K562 (cell line): Measurements from ENCODE around the gene DAGLA. TPM values are rescaled to one million over a fixed set of nuclear protein-coding genes. Genes with fewer than 3 reads are reported as not detected.
A peak's percentile ranks its signal among the peaks of the same experiment; 100 is the strongest.

Experiments
- HDAC1 ChIP-seq, 2 experiments: fragments of 450-650 bp; IDR thresholded peaks; 2 replicates each; pipeline ENCODE4 v1.6.1; 2016 to 2017; ENCODE audit warnings: inconsistent platforms in 1 of 2, mild to moderate bottlenecking in 1 of 2, moderate library complexity in 1 of 2
- NCOA4 ChIP-seq: fragments of 450-650 bp; IDR thresholded peaks from 2 replicates; pipeline ENCODE4 v1.6.1; 2018; ENCODE audit warnings: mild to moderate bottlenecking; ENCODE audit not compliant: partially characterized antibody
- polyA plus RNA-seq, 8 experiments: library from polyadenylated mRNA; depleted of rRNA in 4 of 8; stranded (reverse) in 5 of 8; unstranded in 3 of 8; fragments of >200 nt; fragmentation: Nextera tagmentation in 2 of 8; fragmentation: Illumina TruSeq in 1 of 8; extraction: Ambion mirVana in 2 of 8; extraction: Trizol in 1 of 8; gene quantifications; 2 replicates each; pipeline versions ENCODE4 v1.2.1 to v1.2.3, GENCODE V29; 2011 to 2014; ENCODE audit warnings: inconsistent platforms in 1 of 8, missing spikeins in 1 of 8
- total RNA-seq, 7 experiments: library from RNA; depleted of rRNA in 6 of 7; stranded (reverse); fragments of >200 nt in 6 of 7; fragmentation: Illumina TruSeq in 2 of 7; extraction: Trizol in 2 of 7; gene quantifications; 2 replicates each; pipeline versions ENCODE4 v1.2.1 to v1.2.3, GENCODE V29; 2011 to 2021; ENCODE audit warnings: low replicate concordance in 1 of 7
- TF ChIP-seq, protein P1 (sequence below): fragments of 450-650 bp; IDR thresholded peaks from 2 replicates; pipeline ENCODE4 v1.6.1; 2016; ENCODE audit warnings: low read depth
- TF ChIP-seq, protein P2 (sequence below): fragments of 450-650 bp; conservative IDR thresholded peaks from 2 replicates; pipeline ENCODE4 v1.6.1; 2016; ENCODE audit warnings: missing genetic modification characterization, low read depth, mild to moderate bottlenecking, missing compliant biosample characterization, moderate library complexity
- TF ChIP-seq, protein P3 (sequence below): fragments of 450-650 bp; IDR thresholded peaks from 2 replicates; pipeline ENCODE4 v1.6.1; 2016; ENCODE audit warnings: mild to moderate bottlenecking, moderate library complexity

Gene DAGLA
- total and polyA plus RNA-seq, 9 of the 15 experiments (the other 6 are each of a cell fraction or from before 2014, with no cell fraction given): 0.03 to 0.16 (median 0.04) TPM; not detected in 4

DNA sequence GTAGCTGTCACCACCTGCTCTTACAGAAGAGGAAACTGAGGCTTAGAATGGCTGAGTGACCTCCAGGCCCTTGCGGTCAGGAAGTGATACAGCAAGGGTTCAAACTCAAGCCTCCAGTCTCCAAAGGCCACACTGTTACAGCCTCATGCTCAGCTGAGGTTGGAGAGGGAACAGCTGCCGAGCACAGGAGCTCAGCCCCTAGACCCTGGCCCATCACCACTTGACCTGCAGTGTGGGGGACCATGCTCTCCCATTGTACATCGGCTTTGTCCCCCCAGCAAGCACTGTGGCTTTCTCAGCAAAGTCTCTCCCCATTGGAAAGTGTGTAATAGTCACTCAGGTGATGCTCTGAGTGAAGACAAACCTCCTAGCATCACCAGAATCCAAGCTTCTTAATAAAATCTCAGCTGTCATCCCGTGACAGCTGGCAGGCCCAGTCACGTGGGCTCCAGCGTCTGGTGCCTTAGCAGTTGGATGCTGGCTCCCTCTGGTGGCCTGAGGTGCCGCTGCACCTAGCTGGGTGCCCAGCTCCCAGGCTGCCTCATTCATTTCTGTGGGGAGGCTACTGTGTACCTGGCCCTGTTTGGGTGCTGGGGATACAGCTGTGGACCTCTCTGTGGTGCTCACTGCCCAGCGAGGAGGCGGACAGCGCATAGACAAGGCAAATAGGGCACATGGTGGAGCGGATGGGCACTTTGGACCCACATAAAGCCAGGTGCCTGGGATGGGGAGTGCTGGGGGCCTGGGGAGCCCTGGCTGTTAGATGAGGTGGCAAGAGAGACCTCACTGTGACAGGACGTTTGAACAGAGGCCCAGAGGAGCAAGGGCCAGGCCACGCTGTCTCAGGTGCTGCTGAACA lies 53.2 kb downstream of the DAGLA start (continued):
- TF ChIP-seq, protein P1, sequence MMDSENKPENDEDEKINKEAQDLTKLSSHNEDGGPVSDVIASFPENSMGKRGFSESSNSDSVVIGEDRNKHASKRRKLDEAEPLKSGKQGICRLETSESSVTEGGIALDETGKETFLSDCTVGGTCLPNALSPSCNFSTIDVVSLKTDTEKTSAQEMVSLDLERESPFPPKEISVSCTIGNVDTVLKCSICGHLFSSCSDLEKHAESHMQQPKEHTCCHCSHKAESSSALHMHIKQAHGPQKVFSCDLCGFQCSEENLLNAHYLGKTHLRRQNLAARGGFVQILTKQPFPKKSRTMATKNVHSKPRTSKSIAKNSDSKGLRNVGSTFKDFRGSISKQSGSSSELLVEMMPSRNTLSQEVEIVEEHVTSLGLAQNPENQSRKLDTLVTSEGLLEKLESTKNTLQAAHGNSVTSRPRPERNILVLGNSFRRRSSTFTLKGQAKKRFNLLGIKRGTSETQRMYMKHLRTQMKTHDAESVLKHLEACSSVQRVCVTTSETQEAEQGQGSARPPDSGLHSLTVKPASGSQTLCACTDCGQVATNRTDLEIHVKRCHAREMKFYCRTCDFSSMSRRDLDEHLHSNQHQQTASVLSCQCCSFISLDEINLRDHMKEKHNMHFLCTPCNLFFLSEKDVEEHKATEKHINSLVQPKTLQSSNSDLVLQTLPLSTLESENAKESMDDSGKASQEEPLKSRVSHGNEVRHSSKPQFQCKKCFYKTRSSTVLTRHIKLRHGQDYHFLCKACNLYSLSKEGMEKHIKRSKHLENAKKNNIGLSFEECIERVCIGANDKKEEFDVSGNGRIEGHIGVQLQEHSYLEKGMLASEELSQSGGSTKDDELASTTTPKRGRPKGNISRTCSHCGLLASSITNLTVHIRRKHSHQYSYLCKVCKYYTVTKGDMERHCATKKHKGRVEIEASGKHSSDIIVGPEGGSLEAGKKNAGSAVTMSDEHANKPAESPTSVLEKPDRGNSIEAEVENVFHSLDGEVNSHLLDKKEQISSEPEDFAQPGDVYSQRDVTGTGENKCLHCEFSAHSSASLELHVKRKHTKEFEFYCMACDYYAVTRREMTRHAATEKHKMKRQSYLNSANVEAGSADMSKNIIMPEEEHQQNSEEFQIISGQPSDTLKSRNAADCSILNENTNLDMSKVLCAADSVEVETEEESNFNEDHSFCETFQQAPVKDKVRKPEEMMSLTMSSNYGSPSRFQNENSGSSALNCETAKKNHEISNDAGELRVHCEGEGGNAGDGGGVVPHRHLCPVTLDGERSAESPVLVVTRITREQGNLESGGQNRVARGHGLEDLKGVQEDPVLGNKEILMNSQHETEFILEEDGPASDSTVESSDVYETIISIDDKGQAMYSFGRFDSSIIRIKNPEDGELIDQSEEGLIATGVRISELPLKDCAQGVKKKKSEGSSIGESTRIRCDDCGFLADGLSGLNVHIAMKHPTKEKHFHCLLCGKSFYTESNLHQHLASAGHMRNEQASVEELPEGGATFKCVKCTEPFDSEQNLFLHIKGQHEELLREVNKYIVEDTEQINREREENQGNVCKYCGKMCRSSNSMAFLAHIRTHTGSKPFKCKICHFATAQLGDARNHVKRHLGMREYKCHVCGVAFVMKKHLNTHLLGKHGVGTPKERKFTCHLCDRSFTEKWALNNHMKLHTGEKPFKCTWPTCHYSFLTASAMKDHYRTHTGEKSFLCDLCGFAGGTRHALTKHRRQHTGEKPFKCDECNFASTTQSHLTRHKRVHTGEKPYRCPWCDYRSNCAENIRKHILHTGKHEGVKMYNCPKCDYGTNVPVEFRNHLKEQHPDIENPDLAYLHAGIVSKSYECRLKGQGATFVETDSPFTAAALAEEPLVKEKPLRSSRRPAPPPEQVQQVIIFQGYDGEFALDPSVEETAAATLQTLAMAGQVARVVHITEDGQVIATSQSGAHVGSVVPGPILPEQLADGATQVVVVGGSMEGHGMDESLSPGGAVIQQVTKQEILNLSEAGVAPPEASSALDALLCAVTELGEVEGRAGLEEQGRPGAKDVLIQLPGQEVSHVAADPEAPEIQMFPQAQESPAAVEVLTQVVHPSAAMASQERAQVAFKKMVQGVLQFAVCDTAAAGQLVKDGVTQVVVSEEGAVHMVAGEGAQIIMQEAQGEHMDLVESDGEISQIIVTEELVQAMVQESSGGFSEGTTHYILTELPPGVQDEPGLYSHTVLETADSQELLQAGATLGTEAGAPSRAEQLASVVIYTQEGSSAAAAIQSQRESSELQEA: no peak
- TF ChIP-seq, protein P2, sequence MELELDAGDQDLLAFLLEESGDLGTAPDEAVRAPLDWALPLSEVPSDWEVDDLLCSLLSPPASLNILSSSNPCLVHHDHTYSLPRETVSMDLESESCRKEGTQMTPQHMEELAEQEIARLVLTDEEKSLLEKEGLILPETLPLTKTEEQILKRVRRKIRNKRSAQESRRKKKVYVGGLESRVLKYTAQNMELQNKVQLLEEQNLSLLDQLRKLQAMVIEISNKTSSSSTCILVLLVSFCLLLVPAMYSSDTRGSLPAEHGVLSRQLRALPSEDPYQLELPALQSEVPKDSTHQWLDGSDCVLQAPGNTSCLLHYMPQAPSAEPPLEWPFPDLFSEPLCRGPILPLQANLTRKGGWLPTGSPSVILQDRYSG (tag): no peak
- TF ChIP-seq NCOA4 (no peak), HDAC1 (IDR thresholded peaks at IDR 0.05) (peak in 1 of 2 experiments; percentile 46; a peak in 2 of 4 replicates)
- TF ChIP-seq, protein P3, sequence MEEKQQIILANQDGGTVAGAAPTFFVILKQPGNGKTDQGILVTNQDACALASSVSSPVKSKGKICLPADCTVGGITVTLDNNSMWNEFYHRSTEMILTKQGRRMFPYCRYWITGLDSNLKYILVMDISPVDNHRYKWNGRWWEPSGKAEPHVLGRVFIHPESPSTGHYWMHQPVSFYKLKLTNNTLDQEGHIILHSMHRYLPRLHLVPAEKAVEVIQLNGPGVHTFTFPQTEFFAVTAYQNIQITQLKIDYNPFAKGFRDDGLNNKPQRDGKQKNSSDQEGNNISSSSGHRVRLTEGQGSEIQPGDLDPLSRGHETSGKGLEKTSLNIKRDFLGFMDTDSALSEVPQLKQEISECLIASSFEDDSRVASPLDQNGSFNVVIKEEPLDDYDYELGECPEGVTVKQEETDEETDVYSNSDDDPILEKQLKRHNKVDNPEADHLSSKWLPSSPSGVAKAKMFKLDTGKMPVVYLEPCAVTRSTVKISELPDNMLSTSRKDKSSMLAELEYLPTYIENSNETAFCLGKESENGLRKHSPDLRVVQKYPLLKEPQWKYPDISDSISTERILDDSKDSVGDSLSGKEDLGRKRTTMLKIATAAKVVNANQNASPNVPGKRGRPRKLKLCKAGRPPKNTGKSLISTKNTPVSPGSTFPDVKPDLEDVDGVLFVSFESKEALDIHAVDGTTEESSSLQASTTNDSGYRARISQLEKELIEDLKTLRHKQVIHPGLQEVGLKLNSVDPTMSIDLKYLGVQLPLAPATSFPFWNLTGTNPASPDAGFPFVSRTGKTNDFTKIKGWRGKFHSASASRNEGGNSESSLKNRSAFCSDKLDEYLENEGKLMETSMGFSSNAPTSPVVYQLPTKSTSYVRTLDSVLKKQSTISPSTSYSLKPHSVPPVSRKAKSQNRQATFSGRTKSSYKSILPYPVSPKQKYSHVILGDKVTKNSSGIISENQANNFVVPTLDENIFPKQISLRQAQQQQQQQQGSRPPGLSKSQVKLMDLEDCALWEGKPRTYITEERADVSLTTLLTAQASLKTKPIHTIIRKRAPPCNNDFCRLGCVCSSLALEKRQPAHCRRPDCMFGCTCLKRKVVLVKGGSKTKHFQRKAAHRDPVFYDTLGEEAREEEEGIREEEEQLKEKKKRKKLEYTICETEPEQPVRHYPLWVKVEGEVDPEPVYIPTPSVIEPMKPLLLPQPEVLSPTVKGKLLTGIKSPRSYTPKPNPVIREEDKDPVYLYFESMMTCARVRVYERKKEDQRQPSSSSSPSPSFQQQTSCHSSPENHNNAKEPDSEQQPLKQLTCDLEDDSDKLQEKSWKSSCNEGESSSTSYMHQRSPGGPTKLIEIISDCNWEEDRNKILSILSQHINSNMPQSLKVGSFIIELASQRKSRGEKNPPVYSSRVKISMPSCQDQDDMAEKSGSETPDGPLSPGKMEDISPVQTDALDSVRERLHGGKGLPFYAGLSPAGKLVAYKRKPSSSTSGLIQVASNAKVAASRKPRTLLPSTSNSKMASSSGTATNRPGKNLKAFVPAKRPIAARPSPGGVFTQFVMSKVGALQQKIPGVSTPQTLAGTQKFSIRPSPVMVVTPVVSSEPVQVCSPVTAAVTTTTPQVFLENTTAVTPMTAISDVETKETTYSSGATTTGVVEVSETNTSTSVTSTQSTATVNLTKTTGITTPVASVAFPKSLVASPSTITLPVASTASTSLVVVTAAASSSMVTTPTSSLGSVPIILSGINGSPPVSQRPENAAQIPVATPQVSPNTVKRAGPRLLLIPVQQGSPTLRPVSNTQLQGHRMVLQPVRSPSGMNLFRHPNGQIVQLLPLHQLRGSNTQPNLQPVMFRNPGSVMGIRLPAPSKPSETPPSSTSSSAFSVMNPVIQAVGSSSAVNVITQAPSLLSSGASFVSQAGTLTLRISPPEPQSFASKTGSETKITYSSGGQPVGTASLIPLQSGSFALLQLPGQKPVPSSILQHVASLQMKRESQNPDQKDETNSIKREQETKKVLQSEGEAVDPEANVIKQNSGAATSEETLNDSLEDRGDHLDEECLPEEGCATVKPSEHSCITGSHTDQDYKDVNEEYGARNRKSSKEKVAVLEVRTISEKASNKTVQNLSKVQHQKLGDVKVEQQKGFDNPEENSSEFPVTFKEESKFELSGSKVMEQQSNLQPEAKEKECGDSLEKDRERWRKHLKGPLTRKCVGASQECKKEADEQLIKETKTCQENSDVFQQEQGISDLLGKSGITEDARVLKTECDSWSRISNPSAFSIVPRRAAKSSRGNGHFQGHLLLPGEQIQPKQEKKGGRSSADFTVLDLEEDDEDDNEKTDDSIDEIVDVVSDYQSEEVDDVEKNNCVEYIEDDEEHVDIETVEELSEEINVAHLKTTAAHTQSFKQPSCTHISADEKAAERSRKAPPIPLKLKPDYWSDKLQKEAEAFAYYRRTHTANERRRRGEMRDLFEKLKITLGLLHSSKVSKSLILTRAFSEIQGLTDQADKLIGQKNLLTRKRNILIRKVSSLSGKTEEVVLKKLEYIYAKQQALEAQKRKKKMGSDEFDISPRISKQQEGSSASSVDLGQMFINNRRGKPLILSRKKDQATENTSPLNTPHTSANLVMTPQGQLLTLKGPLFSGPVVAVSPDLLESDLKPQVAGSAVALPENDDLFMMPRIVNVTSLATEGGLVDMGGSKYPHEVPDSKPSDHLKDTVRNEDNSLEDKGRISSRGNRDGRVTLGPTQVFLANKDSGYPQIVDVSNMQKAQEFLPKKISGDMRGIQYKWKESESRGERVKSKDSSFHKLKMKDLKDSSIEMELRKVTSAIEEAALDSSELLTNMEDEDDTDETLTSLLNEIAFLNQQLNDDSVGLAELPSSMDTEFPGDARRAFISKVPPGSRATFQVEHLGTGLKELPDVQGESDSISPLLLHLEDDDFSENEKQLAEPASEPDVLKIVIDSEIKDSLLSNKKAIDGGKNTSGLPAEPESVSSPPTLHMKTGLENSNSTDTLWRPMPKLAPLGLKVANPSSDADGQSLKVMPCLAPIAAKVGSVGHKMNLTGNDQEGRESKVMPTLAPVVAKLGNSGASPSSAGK: no peak
